Measurements from ENCODE around the gene ZNF407.

- TF ChIP-seq SOX5 (CRISPR knock-in tag; IDR thresholded peaks at IDR 0.05; ENCODE audit: borderline replicate concordance): no peak
- TF ChIP-seq MAFF (IDR thresholded peaks at IDR 0.05; ENCODE audit: low read depth, low read length): no peak
- TF ChIP-seq RXRA (CRISPR knock-in tag; IDR thresholded peaks at IDR 0.05): no peak
- TF ChIP-seq PBX2 (CRISPR knock-in tag; IDR thresholded peaks at IDR 0.05): no peak
- TF ChIP-seq ZNF280B (CRISPR knock-in tag; IDR thresholded peaks at IDR 0.05; ENCODE audit: borderline replicate concordance): no peak
- no peak for TF ChIP-seq PHF5A (CRISPR knock-in tag; IDR thresholded peaks at IDR 0.05; ENCODE audit: low read depth, unreplicated experiment)
- TF ChIP-seq ZBTB33 (CRISPR knock-in tag; IDR thresholded peaks at IDR 0.05): no peak
Observed at GRCh38 chr18:74579496-74580065, 18.1 kb upstream of the ZNF407 start.
